GM12891 (cell line): ENCODE results near the gene DNMT3B.

Source experiments
- POLR2A ChIP-seq: IDR thresholded peaks from 2 replicates; pipeline ENCODE4 v1.6.1; 2011; ENCODE audit warnings: low read depth, low read length, control low read depth
- POLR2AphosphoS5 ChIP-seq: IDR thresholded peaks from 2 replicates; pipeline ENCODE4 v1.6.1; 2011; ENCODE audit warnings: low read depth, low read length, control low read depth
- SPI1 ChIP-seq: IDR thresholded peaks from 2 replicates; pipeline ENCODE4 v1.6.1; 2011; ENCODE audit warnings: low read depth, low read length, control low read depth
- TAF1 ChIP-seq: IDR thresholded peaks from 2 replicates; pipeline ENCODE4 v1.6.1; 2011; ENCODE audit warnings: low read depth, low read length, control low read depth

- no peak for TF ChIP-seq TAF1
- TF ChIP-seq SPI1: no peak
- no peak for TF ChIP-seq POLR2AphosphoS5
- TF ChIP-seq POLR2A: no peak
These were observed 58.7 kb downstream of the DNMT3B start for GRCh38 chr20:32820698-32821377.
